ENCODE results near the gene SHCBP1. TPM values are rescaled to one million over a fixed set of nuclear protein-coding genes. Genes with fewer than 3 reads are reported as not detected.
"Not testable (repeated sequence)": the region's sequence is repeated elsewhere in the genome, so short reads cannot be mapped to it uniquely, and the experiment has no call there.

SHCBP1 gene
- 0.99 TPM for total RNA-seq

GRCh38 chr16:46621006-46621933 is at the start of gene SHCBP1:
TSS of gene SHCBP1 (minus strand) at chr16:46621379. CDS start at chr16:46621359, 20 bp downstream.
- DNase-seq (ENCODE audit: low spot score), result peak; percentile 73

- no peak for DNase-seq (ENCODE audit: low spot score)
Observed at GRCh38 chr16:46662123-46662522, 40.9 kb upstream of the SHCBP1 start.

GRCh38 chr16:46658925-46659324 is 37.7 kb upstream of the SHCBP1 start:
- DNase-seq (ENCODE audit: low spot score), result no peak

- no peak for DNase-seq (ENCODE audit: low spot score)
Observed at GRCh38 chr16:46651305-46651704, 30.1 kb upstream of the SHCBP1 start.

- no peak for DNase-seq (ENCODE audit: low spot score)
Observed at GRCh38 chr16:46650254-46650623, 29.1 kb upstream of the SHCBP1 start.

- no peak for DNase-seq (ENCODE audit: low spot score)
Observed at GRCh38 chr16:46649588-46650253, 28.5 kb upstream of the SHCBP1 start.

- no peak for DNase-seq (ENCODE audit: low spot score)
Observed at GRCh38 chr16:46648656-46649055, 27.5 kb upstream of the SHCBP1 start.

- no peak for DNase-seq (ENCODE audit: low spot score)
Observed at GRCh38 chr16:46638947-46639925, 18.1 kb upstream of the SHCBP1 start.

- DNase-seq (ENCODE audit: low spot score), result no peak
Observed at GRCh38 chr16:46632778-46633733, 11.9 kb upstream of the SHCBP1 start.

- no peak for DNase-seq (ENCODE audit: low spot score)
Observed at GRCh38 chr16:46629331-46630219, 8.4 kb upstream of the SHCBP1 start.

GRCh38 chr16:46627746-46628145 is 6.6 kb upstream of the SHCBP1 start:
- DNase-seq (ENCODE audit: low spot score), result no peak

- not testable (repeated sequence) for DNase-seq (ENCODE audit: low spot score)
Observed at GRCh38 chr16:46626681-46627080, 5.5 kb upstream of the SHCBP1 start.

GRCh38 chr16:46624862-46625261 is 3.7 kb upstream of the SHCBP1 start:
- not testable (repeated sequence) for DNase-seq (ENCODE audit: low spot score)

GRCh38 chr16:46623707-46624106 is 2.5 kb upstream of the SHCBP1 start:
- not testable (repeated sequence) for DNase-seq (ENCODE audit: low spot score)

- DNase-seq (ENCODE audit: low spot score), result not testable (repeated sequence)
Observed at GRCh38 chr16:46623246-46623645, 2.1 kb upstream of the SHCBP1 start.

- DNase-seq (ENCODE audit: low spot score), result no peak
Observed at GRCh38 chr16:46621934-46622676, 926 bp upstream of the SHCBP1 start.

GRCh38 chr16:46620266-46621005 is 743 bp downstream of the SHCBP1 start:
- no peak for DNase-seq (ENCODE audit: low spot score)

GRCh38 chr16:46618516-46618915 is 2.7 kb downstream of the SHCBP1 start:
- DNase-seq (ENCODE audit: low spot score), result no peak

Data from ureter (tissue), 1 donor.